ENCODE data around the gene ZNF101.

DNA sequence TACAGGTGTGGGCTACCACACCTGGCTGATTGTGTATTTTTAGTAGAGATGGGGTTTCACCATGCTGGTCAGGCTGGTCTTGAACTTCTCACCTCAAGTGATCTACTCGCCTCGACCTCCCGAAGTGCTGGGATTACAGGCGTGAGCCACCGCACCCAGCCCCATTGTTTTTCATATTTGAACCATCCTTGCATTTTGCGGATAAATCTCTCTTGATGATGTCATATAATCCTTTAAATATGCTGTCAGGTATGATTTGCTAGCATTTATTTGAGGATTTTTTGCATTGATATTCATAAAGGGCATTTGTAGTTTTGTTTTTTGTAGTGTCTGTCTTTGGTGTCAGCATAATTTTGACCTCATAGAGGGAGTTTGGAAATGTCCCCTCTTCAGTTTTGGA lies 5.7 kb downstream of the ZNF101 start:
- TF ChIP-seq, protein P1, sequence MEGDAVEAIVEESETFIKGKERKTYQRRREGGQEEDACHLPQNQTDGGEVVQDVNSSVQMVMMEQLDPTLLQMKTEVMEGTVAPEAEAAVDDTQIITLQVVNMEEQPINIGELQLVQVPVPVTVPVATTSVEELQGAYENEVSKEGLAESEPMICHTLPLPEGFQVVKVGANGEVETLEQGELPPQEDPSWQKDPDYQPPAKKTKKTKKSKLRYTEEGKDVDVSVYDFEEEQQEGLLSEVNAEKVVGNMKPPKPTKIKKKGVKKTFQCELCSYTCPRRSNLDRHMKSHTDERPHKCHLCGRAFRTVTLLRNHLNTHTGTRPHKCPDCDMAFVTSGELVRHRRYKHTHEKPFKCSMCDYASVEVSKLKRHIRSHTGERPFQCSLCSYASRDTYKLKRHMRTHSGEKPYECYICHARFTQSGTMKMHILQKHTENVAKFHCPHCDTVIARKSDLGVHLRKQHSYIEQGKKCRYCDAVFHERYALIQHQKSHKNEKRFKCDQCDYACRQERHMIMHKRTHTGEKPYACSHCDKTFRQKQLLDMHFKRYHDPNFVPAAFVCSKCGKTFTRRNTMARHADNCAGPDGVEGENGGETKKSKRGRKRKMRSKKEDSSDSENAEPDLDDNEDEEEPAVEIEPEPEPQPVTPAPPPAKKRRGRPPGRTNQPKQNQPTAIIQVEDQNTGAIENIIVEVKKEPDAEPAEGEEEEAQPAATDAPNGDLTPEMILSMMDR (IDR thresholded peaks at IDR 0.05; ENCODE audit: poor library complexity, severe bottlenecking): no peak
- TF ChIP-seq RAD21 (conservative IDR thresholded peaks at IDR 0.05): no peak
- TF ChIP-seq EZH2 (IDR thresholded peaks at IDR 0.05; ENCODE audit: borderline replicate concordance, insufficient read depth, low read length, poor library complexity, severe bottlenecking): no peak
- TF ChIP-seq EP300 (conservative IDR thresholded peaks at IDR 0.05; ENCODE audit: poor library complexity, severe bottlenecking): no peak
